Measurements from ENCODE around the gene CCL8.

The CCL8 gene

GRCh38 chr17:34367486-34368195 lies 48.4 kb downstream of the CCL8 start:
- TF ChIP-seq GATA3 (IDR thresholded peaks at IDR 0.05; ENCODE audit: low read depth, low read length) = no peak
- no peak for TF ChIP-seq GATA2 (IDR thresholded peaks at IDR 0.05; ENCODE audit: low read depth, low read length)

GRCh38 chr17:34368196-34368945 lies 49.1 kb downstream of the CCL8 start:
- no peak for TF ChIP-seq GATA2 (IDR thresholded peaks at IDR 0.05; ENCODE audit: low read depth, low read length)
- no peak for TF ChIP-seq GATA3 (IDR thresholded peaks at IDR 0.05; ENCODE audit: low read depth, low read length)

GRCh38 chr17:34368946-34369500 lies 49.8 kb downstream of the CCL8 start:
- TF ChIP-seq GATA2 (IDR thresholded peaks at IDR 0.05; ENCODE audit: low read depth, low read length) = no peak
- no peak for TF ChIP-seq GATA3 (IDR thresholded peaks at IDR 0.05; ENCODE audit: low read depth, low read length)

- TF ChIP-seq GATA2 (IDR thresholded peaks at IDR 0.05; ENCODE audit: low read depth, low read length) = no peak
- TF ChIP-seq GATA3 (IDR thresholded peaks at IDR 0.05; ENCODE audit: low read depth, low read length) = no peak
Observed at GRCh38 chr17:34369571-34369970, 50.3 kb downstream of the CCL8 start.

GRCh38 chr17:34370376-34370996 lies 51.3 kb downstream of the CCL8 start:
- TF ChIP-seq GATA3 (IDR thresholded peaks at IDR 0.05; ENCODE audit: low read depth, low read length) (no peak), GATA2 (IDR thresholded peaks at IDR 0.05; ENCODE audit: low read depth, low read length) (no peak)

GRCh38 chr17:34370997-34371395 lies 51.8 kb downstream of the CCL8 start:
- TF ChIP-seq GATA2 (IDR thresholded peaks at IDR 0.05; ENCODE audit: low read depth, low read length) (no peak), GATA3 (IDR thresholded peaks at IDR 0.05; ENCODE audit: low read depth, low read length) (no peak)
